ENCODE measurements around the gene KLHL17.
"Not testable (repeated sequence)": the region's sequence is repeated elsewhere in the genome, so short reads cannot be mapped to it uniquely, and the experiment has no call there.

The KLHL17 gene

DNA sequence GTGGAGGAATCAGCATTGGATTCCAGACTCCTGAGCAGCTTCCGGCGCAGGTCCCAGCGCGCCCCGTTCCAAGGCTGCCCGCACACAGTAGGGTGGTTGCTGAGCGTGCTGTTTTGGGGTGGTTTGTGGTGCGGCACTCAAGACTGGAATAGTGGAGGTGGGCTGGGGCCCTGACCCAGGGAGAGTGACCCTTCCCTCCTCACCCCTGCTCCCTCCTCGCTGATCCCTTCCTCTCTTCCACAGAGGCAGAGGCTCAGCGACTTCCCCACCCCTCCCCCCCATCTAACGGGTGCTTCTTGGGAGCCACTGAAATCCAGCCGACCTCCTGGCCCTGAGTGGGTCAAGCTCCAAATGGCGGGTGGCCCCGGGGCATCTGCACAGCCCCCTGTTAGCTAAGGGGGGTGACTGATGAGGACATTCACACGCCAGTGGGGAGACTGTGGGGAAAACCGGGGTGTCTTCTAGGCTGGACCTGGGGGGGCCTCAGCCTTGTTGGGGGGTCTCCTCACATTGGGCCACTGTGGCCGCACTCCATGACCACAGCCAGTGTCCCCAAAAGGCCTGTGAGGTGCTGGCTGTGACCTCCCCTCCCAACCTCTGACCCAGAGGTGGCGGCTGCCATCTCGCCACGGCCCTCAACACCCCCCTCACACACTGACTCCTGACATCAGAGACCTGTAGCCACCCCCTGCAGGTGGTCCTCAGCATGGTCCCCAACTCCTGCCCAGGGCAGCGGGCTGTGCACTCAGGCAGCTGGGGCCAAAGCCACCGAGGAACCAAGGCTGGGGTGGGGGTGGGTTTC is 43.4 kb downstream of the KLHL17 start:
- no peak for TF ChIP-seq ZNF274 (IDR thresholded peaks at IDR 0.05; ENCODE audit: low read depth, low read length)
- H3K4me3 ChIP-seq (ENCODE audit: low read length) = no peak overlapping the region

- no peak for TF ChIP-seq ZNF274 (IDR thresholded peaks at IDR 0.05; ENCODE audit: low read depth, low read length)
These were observed 44.0 kb downstream of the KLHL17 start for GRCh38 chr1:1004420-1004779.

DNA sequence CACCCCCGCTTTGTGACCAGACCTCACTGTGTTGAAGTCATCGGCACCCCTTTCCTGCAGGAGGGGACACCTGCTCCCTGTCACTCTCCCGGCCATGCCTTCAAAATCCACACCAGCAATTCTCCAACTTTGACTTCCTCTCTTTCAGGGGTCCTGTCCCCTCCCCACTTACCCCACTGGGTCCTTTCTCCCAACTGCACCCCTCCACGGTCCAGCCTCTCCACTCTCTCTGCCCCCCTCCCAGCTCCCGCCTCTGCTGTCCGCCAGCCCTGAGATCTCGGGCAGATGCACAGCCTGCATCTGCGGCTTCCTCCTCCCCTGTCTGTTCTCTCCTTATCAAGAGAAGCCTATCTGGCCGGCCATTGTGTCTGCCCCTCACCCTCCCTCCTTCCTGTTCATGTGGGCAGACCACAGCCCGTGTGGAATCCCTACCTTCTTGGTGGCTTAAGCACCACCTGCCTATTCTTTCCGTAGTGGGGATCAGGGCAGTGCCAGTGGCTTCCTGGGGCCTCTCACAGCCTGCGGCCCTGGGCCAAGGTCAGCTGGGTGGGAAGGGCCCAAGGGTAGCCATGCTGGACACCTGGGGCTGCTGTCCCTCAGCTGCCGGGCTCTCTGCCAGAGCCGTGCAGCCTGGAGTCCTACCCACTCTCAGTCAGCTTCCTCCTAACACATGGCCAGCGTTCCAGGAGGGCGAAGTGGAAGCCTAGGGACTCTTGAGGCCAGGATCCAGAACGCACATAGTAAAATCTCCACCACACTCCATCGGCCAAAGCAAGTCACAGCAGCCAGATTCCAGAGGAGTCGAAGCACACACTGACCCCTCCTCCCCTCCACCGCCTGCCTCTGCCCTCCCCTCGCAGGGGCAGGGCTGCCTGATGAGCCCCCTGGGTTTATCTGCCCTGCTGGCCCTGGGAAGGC is 44.7 kb downstream of the KLHL17 start:
- no peak overlapping the region for H3K4me3 ChIP-seq (ENCODE audit: low read length)
- TF ChIP-seq ZNF274 (IDR thresholded peaks at IDR 0.05; ENCODE audit: low read depth, low read length) = no peak

More at GRCh38 chr1:1004420-1004779, 44.0 kb downstream of the KLHL17 start:
- no peak overlapping the region for H3K4me3 ChIP-seq (ENCODE audit: low read length)

DNA sequence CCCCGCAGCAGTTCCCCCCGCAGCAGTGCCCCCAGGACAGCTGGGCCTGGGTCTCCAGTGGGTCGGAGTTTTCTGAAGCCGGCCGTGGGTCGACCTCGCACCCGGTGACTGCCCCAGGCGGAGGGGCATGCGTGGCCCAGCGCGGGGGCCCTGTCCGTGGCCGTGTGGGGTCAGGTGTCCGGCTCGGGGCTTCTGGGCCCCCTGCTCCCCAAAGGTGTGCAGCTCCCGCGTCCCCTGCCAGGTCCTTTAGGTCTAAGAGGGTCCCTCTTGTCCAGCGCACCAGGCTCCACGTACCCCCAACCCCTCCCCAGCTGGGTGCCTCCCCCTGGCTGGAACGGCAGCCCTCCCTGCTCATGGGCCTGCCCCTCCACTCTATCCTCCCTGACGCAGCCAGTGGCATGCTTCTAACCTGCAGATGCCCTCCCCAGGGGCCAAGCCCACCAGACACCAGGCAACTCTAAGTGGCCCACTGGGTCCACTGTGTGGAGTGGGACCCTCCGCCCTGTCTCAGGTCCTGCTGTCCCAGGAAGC is 45.5 kb downstream of the KLHL17 start:
- H3K4me3 ChIP-seq (ENCODE audit: low read length) = no peak overlapping the region
- no peak for TF ChIP-seq ZNF274 (IDR thresholded peaks at IDR 0.05; ENCODE audit: low read depth, low read length)

DNA sequence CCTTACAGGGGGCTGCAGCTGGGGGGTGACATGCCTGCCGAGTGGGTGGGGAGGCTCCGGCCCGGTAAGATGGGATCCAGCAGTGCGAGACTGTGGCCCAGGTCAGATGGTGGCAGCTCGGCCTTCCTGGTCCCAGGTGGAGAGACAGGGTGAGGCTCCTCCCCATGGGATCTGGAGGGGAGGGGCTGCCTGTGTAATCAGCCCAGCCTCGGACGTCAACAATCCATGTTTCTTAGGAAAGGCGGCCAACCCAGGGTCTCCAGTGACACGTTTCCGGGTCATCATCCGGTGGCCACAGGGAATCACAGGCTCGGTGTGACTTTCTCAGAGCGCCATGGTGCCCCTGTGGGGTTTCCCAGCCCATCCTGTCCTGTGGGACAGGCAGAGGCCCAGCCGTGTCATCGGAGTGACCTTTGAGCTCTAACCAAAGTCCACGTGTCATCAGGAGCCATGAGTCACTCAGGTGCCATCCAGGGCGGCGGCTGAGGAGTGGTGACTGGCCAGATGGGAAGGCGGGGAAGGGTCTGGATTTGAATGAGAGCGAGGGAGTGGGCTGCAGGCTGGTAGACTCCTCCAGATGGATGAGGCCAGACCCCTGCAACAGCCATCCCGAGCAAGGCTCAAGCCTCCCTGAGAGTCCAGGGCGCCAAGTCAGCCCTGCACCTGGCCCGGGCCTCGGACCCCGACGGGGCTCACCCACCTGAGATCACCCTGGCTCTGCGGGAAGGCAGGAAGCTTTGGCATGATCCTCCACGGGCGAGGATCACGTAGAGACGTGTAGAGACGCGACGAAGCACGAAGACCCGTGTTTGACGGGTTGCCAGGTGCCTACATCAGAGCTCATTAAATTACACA is 46.1 kb downstream of the KLHL17 start:
- no peak overlapping the region for H3K4me3 ChIP-seq (ENCODE audit: low read length)
- TF ChIP-seq ZNF274 (IDR thresholded peaks at IDR 0.05; ENCODE audit: low read depth, low read length) = no peak

GRCh38 chr1:1010131-1010530 is 49.7 kb downstream of the KLHL17 start:
- not testable (repeated sequence) for H3K4me3 ChIP-seq (ENCODE audit: low read length)

DNA sequence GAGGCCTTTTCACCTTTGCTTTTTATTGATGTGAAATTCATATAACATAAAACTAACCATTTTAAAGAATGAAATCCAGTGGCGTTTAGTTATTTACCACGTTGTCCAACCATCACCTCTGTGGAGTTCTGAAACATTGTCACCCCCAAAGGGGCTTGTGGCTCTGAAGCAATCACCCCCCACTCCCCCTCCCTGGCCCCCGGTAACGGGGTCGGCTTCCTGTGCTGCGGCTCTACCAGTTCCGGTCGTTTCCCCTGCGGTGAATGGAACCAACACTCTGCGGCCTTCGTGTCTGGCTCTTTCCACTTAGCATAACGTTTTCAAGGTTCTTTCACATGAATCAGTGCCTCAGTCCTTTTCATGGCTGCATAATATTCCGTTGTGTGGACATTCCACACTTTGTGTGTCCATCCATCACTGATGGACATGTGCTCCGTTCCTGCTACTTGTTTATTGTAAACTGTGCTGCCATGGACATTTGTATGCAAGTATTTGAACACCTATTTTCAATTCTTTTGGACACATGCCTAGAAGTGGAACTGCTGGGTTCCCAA is 51.1 kb downstream of the KLHL17 start:
- no peak overlapping the region for H3K4me3 ChIP-seq (ENCODE audit: low read length)
- no peak for TF ChIP-seq ZNF274 (IDR thresholded peaks at IDR 0.05; ENCODE audit: low read depth, low read length)

DNA sequence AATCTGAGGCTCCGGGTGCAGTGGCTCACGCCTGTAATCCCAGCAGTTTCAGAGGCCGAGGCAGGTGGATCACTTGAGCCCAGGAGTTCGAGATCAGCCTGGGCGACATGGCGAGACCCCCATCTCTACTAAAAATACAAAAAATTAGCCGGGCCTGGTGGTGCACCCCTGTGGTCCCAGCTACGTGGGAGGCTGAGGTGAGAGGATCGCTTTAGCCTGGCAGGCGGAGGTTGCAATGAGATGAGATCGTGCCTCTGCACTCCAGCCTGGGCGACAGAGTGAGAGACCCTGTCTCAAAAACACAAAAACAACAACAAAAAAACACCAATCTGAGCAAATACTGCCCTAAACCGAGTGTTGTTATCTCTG is 52.3 kb downstream of the KLHL17 start:
- peak overlapping the region; percentile 71 for H3K4me3 ChIP-seq (ENCODE audit: low read length)

DNA sequence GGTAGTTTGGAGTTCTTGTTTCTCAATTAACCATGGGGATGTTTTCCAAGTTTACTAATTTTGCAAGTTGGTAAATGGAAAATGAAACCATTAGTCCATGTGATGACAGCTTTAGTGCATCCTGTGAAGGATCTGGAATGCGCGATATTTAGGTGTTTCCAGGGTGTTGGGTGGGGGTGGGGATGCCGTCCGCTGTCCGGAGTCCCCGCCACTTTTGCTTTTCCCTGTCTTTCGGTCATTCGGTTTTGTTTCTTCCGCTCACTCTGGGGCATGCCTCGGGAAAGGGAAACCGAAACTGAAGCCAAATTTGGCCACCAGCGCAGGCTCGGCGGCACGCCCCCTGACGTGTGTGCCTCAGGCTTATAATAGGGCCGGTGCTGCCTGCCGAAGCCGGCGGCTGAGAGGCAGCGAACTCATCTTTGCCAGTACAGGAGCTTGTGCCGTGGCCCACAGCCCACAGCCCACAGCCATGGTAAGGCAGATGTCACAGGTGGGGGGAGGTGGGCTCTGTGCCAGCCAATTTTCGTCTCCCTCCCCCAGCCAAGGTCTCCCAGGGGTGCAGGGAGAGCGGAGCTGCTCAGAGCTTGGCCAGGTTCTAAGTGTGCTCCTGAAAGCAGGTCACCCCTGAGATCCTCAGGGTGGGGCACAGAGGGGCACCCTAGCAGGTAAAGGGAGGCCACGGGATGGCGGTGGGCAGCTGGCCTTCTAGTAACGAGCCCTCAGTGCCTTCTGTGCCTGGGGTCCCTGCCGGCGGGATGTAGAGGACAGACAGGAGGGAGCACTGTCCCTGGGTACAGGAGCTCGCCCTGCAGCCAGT is 52.9 kb downstream of the KLHL17 start, which contains the start of gene ISG15:
ISG15 (plus strand) TSS at position 393 of the 817 bp plus-strand sequence; CDS start at position 470, 77 bp downstream.
- H3K4me3 ChIP-seq (ENCODE audit: low read length) = peak within 1 kb of the TSS; percentile 71
- TF ChIP-seq ZNF274 (IDR thresholded peaks at IDR 0.05; ENCODE audit: low read depth, low read length) = no peak

- H3K4me3 ChIP-seq (ENCODE audit: low read length) = peak overlapping the region; percentile 71; the same call in 1 of the 2 replicates
- TF ChIP-seq ZNF274 (IDR thresholded peaks at IDR 0.05; ENCODE audit: low read depth, low read length) = no peak
These were observed 53.7 kb downstream of the KLHL17 start for GRCh38 chr1:1013922-1014648.

- TF ChIP-seq ZNF274 (IDR thresholded peaks at IDR 0.05; ENCODE audit: low read depth, low read length) = no peak
These were observed 54.7 kb downstream of the KLHL17 start for GRCh38 chr1:1014799-1015681.

More at GRCh38 chr1:1014799-1015681, 54.7 kb downstream of the KLHL17 start:
- peak overlapping the region; percentile 71; the same call in 1 of the 2 replicates for H3K4me3 ChIP-seq (ENCODE audit: low read length)

Data from GM08714 (cell line).